Dedifferentiated amniotic fluid mesenchymal stem cell (primary cell): ENCODE measurements around the gene CYRIA.

Experiments used
- DNase-seq: peaks from one replicate; pipeline ENCODE4 v3.0.0-alpha.2; 2016; ENCODE audit errors: extremely low spot score

Gene CYRIA

DNA sequence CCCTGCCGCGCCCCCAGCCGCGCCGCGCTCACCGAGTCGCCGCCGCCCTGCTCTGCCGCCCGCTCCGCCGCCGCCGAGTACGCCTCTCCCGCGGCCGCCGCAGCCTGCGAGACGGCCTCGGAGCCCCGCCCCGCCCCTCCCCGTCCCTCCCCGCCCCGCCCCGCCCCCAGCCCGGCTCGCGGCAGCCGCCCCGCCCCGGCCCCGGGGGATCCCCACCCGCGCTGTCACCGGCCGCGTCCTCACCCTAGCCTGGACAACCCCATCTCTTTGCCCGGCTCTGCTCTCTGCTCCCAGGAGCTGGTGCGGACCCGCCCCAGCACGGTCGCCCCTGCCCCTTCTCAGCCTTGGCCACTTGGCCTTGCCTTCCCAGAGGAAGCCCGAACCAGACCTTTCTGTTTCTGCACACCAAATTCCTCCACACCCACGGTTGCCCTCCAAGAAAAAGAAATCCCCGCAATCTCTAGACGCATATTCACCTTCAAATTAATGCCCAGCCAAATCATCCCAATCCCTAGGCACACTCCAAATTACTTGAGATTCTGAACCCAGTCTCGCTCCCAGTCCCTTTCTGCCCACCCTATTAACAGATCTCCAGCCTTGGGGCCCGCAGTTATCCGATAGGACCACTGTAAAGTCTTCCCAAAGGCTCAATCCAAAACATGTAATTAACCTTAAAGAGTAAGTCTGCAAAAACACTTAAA, at the start of gene CYRIA:
Gene CYRIA (minus strand): TSS at position 87 of the 701 bp plus-strand sequence. CDS start 77,715 bp downstream, outside the sequence.
- no peak for DNase-seq

DNA sequence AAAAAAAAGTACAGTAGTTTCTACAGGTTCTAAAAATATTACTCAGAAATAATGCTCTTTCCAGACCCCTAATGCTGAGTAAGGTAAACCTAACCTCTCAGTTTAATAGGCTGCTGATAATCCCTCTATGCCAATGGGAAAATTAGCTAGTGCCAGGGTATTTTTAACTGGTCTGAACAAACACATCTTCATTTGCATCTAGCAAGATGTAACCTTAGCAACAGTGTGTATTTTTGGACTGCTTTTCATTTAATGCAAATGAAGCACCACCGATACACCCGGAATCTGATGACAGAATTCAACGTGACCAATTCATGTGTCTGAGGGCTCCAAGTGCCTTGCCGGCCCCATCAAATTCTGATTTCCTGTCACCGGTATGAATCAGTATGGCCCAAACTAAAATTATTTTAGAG, 47.4 kb upstream of the CYRIA start:
- no peak for DNase-seq

DNA sequence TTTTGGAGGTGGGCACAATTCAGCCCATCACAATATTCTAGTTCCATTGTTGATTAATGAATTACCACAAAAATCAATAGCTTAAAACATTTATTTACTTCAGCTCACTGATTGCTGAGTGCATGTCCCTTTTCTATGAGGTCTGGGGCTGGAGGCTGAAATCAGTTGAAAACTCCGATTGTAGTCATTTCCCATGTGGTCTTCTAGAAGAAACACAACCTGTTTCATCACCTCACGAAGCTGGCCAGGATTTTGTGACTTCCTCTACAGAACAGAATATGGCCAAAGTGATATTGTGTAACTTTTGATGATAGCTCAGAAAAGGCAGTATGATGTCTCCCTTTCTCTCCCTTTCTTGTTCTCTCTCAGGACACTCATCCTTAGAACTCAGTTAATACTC, 44.1 kb upstream of the CYRIA start:
- DNase-seq = no peak

DNA sequence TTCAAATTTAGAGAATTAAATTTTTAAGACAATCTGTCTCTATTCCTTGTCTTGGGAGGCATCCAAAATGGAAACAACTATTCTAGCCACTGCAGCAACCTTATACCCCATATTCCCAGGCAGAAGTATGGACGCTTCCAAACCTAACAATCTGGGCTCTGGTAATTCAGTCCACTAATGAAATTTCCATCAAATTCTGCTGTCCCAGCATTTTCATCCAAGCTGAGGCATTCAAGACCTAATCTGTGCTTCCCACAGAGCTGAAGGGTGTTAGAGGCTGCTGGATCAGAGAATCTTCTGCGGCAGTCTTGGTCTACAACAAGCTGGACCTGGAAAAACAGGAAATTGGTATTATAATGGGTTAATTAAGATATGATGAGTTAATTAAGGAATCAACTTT, 42.5 kb upstream of the CYRIA start:
- no peak for DNase-seq

DNA sequence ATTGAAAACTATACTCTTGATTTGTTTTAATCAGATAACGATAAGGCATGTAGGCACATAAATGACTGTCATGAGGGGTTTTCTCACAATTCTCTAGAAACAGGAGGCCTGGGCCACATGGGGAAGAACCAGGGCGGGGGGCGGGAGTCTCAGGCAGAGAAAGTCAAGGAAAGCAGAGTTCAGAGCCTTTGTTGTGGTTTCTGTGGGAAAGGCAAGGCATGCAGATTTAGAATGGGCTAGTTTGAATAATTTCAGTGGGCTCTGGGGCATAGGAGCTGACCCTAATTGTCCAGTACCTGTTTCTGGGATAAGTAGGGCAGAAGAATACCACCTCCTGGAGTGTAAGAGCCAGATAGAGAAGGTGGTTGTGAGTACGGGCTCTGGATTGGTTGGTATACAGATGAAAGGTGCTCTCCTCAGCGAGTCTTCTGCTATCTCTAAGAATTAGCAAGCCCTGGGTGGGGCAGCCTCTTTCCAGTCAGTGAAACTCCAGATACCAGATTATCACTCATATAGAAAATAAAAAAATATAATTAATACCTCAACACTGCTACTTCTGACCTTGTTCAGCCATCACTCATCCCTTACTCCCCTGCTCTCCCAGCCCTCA, 41.5 kb upstream of the CYRIA start:
- DNase-seq = no peak

DNA sequence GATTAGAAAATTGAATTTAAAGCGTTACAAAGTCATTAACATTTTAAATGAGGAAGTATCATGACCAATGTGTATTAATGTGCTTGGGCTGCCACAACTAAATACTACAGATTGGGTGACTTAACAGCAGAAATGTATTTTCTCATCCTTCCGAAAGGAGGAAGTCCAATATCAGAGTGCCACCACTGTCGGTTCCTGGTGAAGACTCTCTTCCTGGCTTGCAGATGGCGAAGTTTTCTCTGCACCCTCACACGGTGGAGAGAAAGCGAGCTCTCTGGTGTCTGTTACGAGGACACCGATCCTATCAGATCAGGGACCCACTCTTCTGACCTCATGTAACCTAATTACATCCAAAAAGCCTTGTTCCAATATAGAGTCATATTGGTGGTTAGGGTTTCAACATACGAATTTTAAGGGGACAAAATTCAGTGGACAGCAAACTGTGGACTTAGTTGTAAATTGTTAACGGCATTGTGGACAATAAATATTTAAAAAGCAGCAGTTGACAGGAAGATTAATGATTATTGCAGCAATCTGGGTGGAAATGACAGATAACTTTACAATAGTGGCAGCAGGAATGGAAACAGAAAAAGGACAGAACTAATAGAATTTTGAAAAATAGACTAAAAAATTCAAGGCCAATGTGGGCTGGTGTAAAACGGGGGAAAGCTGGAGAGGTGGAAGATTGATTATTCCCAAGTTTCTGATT, 35.1 kb upstream of the CYRIA start:
- DNase-seq = no peak

DNA sequence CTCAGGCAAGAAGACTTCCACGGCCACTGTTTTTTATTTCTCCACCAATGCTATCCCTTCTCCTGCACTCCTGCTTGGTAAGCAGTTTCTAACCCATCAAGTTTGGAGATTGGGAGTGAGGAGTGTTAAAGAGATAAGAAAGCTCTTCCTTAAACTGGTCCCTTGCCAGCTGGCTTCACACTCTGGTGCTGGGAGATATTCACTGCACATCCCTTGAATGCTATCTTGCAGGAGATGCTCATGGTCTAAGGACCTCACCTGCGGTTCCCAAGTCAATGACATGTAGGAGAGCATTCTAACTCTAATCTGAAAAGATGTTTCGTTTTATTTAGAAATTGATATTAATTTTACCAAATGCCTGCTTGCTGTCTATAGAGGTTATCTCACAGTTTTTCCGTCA, 28.2 kb upstream of the CYRIA start:
- DNase-seq = no peak

DNA sequence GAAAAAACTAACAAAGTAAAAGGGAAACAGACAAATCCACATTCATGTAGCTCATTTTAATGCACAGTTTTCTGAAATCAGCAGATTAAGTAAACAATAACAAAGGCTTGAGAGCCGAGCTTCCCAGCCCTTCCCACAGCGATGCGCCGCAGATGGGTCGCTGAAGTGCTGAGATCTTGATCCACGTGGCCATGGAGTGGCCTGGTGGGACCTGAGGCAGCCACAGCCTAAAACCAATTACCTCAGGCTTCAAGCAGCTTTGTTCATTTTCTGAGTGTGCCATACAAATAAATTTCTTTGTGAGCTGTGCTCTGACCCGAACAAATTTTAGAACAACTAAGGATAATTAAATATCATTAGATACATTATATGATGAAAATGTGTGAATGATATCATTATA, 25.6 kb upstream of the CYRIA start:
- DNase-seq = no peak

DNA sequence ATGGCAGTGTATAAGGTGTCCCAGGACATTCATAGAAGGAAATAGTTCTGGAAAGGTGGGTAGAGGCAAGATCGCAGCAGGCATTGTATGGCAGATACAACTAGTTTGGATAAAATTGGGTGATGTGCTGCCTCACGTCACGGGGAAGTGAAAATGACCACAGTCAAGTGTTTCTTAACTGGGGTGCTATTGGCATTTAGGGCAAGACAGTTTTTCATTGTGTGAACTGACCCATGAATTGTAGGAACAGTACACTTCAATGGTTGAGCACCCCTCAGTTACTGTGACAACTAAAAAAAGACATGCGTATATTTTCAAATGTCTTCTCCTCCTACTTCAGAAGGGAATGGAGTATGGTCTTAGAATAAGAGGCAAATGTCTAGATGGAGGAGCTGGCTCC, 22.3 kb upstream of the CYRIA start:
- no peak for DNase-seq

DNA sequence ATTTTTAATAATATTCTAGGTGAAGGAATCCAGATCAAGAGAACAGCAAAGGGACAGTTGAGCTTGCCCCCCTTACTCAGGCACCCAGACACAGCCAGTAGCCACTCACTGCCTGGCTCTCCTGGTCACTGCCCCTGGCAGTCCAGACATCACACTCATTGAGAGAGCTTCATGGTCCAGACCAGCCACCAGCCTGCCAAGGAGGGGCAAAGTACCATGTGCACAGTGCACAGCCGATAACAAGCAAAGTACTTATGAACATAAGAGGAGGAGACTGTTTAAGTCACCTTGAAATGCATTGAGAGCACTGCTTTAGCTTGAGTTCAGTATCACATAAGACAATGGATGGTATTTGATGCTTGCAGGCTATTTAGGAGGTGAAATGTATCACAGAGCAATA, 21.6 kb upstream of the CYRIA start:
- no peak for DNase-seq

DNA sequence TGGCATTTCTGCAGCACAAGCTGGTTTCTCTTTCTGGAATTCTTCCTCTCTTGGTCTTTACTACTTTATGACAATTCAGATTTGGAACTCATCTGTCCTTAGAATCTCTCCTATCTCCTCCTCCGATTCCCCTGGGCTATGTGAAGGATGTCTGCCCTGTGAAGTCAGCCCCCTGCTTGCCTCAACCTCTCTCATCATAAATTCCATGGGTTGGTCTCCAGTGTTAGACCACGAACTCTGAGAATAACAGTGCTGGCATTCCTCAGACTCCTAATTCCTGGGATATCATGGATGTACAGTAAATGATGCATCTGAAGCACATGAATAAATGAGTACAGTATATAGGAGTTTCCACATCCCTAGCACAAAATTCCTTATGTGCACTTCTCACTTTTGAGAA, 21.0 kb upstream of the CYRIA start:
- DNase-seq = no peak

DNA sequence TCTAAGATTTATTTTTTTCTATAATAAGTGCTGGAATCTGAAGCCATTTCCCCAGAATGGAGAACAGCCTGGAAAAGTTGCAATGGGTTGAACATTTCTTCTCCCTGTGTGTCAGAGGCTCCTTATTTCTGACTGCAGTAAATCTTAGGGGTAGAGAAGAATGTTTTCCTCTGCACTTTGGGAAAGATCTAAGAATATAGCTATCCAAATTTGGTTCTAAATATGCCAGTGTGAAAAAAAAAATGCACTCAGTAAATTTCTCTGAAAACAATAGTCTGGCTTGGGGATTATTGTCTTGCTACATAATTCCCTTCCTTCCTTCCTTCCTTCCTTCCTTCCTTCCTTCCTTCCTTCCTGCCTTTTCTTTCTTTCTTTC, 19.7 kb upstream of the CYRIA start:
- DNase-seq = no peak

DNA sequence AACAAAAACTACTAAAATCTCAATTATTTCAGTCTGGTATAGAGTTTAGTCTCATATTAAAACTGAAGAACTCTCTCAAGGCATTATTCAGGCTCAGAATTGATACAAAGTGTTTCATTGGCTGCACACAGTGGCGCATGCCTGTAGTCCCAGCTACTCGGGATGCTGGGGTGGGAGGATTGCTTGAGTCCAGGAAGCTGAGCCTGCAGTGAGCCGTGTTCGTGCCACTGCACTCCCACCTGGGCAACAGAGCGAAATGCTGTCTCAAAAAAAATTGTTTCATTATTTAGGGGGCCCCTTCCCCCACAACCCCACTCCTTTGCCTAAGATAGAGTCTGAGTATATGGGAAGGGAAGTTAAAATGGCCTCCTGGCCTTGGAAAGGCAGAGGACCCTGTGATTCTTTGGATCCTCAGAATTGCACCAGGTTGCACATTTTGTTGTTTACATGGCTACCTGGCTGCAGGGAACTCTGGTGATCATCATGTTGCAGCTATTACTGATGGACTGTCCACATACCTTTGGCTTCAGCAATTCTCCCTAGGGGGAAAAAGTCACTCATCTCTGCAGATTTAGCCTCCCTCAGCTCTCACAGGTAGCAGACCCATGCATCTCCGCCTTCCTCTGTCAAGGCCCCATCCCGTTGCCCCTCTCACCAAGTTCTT, 19.2 kb upstream of the CYRIA start:
- DNase-seq = no peak

DNA sequence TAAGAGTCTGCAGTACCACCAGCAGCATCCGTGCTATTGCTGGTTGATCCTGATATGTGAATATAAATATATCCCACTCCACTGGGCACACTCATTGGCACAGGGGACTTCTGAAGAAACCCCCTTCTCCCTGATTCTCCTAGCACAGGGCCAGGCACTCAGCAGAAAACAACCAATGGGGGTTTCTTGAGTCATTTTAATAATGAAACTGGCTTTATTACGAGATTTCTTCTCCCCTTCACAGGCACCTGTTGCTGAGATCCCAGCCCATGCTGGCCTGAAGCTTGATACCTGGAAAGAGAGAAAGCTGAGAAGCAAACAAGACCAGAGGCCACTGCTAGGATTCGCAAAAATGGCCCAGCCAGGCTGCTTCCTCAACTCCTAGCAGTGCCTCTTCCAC, 17.9 kb upstream of the CYRIA start:
- no peak for DNase-seq

DNA sequence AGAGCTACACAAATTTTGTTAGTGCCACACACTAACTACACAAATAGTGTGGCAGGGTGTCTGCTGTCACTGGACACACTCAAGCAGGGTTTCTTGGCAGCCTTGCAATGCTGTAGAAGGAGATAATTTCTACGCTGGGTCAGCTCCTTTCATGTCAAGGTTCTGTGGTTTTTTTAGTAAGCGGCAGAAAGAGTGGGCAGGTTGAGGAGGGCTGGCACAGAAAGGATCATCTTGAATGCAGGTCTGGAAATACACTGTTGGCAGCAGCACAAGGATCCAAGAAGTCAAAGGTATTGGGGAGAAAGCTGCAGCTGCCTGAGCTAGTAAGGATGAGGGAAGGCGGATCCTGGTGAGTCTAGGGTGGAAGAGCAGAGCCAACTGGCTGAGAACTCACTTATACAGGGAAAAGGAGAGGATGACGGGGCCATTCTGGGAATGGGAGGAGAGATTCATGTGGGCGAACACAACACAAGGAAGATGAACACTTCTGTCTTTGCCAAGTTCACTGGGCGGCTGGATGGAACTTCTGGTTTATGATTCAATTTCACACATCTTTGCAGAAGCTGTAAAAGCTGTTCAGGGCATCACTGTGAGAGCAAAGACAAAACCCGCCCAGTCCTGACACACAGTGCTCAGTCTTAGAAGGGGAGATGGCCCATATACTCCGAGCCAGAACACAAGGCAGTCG, 16.9 kb upstream of the CYRIA start:
- DNase-seq = no peak

DNA sequence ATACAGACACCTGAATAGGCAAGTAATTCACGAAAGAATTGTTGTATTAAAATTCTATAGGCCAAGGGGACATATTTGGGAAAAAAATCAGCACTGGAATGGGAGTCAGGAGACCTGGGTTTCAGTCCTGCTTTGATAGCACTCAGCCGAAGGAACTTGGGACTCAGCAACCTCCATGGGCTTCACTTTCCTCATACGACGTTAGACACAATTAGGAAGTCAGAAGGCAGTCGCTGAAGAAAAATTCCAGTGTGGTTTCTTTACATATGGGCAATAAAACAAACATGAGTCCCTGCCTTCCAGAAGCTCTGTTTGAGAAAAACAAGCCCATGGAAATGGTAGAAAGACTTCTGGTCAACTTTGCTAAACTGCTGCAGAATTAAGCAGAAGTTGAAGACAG, 15.1 kb upstream of the CYRIA start:
- DNase-seq = no peak

DNA sequence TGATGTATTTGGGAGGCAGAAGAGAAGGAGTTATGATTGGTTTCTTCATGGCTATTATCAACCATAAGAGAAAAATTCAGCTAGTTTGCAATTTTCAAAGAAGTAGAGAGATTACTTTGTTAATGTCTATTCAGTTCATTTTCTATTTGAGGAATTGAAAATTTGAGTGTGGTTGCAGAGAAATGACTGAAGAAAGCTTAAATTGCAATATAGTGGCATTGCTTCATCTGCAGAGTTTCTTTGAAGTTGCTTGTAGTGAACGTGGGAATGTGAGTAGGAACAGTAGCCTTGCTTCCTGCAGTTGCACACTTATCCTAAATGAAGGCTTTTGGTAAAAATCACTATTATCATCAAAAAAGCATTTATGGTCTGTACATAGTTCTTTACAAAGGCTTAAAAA, 14.7 kb upstream of the CYRIA start:
- no peak for DNase-seq

DNA sequence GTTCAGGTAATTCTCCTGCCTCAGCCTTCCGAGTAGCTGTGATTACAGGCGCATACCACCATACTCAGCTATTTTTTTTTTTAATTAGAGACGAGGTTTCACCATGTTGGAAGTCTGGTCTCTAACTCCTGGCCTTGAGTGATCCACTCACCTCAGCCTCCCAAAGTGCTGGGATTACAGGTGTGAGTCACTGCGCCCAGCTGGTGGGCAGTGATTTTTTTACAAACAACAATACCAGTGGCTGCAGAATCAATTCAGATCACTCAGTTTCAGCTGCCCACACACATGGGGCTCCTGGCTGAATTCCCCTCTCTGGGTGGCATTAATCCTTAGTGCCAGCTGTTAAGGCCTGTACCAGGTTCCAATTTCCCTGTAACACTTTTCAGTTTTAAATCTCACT, 13.3 kb upstream of the CYRIA start:
- no peak for DNase-seq

DNA sequence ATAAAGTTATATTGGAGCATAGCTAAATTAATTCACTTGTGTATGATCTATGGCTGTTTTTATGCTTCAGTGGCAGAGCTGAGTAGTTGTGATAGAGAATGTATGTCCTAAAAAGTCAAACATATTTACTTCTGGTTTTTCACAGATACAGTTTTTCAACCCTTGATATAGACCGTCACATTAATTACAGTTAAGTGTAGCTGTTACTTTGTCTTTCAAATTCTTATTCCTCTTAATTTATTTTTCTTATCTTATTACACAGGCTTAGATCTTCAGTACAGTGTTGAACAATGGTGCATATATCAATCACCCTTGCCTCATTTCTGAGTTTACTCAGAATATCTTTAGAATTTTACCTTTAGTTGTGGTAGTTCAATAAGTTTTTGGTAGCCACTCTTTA, 12.2 kb upstream of the CYRIA start:
- DNase-seq = no peak

DNA sequence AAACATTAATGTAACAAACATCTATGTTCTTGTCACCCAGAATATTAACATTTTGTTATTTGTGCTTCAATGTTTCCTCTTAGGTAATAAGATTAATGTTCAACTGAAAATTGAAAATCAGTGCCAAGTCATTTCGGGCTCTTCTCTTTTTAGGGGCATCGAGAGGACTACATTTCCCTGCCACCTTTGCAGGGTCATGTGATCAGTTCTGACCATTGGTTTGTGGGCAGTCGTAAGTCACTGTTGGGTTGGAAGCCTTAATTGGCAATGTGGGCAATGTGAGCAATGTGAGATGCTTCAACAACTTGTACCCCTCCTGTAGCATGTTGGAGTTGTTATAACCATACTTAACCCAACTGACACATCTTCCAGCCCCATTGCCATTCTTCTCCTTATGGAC, 10.1 kb upstream of the CYRIA start:
- DNase-seq = no peak

DNA sequence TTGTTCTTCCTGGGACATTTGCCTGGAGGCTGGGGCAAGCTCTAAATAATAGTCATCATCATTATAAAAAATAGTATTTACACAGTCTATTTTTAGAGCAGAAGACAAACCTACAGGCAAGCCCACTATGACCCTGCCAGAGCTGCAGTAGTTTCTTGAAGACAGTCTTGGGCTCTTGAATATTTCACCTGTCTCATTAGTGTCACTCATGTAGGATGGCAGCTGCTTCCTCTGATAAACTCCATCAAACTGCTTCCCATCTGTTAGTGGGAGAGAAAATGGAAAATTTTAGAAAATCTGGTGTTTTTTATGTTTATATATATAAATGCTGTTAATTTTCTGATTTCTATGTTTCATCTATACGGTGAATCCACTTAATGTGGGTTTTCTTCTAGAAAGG, 8.5 kb upstream of the CYRIA start:
- DNase-seq = no peak

DNA sequence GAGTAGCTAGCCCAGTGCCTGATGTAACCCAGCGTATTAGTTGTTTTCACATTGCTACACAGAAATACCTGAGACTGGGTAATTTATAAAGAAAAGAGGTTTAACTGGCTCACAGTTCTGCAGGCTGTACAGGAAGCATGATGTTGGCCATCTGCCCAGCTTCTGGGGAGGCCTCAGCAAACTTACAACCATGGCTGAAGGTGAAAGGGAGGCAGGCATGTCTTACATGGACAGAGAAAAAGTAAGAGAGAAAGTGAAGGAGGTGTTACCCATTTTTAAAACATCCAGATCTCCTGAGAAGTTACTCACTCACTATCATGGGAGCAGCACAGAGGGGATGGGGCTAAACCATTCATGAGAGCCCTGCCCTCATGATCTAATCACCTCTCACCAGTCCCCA, 6.1 kb upstream of the CYRIA start:
- DNase-seq = no peak
